ENCODE data around the gene REXO5.
A peak's percentile ranks its signal among the peaks of the same experiment; 100 is the strongest.

Gene REXO5

DNA sequence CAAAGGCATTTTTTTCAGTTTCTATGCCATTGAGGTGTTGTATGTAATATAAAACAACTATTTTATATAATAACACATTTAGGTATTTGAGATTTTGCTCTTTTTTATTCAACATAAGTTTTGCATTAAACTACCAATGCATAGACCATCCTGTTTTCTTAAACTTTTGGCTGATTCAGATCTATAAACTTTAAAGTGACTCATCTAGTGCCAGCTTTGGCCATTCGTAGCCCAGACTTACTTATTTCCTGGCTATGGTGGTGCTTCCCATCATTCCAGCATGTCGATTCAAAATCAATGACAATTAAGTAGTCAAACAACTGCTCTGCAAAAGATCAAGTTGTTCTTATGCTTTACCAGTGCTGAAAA, 3.2 kb upstream of the REXO5 start:
- TF ChIP-seq, protein P1, sequence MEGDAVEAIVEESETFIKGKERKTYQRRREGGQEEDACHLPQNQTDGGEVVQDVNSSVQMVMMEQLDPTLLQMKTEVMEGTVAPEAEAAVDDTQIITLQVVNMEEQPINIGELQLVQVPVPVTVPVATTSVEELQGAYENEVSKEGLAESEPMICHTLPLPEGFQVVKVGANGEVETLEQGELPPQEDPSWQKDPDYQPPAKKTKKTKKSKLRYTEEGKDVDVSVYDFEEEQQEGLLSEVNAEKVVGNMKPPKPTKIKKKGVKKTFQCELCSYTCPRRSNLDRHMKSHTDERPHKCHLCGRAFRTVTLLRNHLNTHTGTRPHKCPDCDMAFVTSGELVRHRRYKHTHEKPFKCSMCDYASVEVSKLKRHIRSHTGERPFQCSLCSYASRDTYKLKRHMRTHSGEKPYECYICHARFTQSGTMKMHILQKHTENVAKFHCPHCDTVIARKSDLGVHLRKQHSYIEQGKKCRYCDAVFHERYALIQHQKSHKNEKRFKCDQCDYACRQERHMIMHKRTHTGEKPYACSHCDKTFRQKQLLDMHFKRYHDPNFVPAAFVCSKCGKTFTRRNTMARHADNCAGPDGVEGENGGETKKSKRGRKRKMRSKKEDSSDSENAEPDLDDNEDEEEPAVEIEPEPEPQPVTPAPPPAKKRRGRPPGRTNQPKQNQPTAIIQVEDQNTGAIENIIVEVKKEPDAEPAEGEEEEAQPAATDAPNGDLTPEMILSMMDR (IDR thresholded peaks at IDR 0.05; ENCODE audit: low read depth, low read length): no peak
- H3K4me3 ChIP-seq (ENCODE audit: low read depth, low read length): no peak overlapping the region

DNA sequence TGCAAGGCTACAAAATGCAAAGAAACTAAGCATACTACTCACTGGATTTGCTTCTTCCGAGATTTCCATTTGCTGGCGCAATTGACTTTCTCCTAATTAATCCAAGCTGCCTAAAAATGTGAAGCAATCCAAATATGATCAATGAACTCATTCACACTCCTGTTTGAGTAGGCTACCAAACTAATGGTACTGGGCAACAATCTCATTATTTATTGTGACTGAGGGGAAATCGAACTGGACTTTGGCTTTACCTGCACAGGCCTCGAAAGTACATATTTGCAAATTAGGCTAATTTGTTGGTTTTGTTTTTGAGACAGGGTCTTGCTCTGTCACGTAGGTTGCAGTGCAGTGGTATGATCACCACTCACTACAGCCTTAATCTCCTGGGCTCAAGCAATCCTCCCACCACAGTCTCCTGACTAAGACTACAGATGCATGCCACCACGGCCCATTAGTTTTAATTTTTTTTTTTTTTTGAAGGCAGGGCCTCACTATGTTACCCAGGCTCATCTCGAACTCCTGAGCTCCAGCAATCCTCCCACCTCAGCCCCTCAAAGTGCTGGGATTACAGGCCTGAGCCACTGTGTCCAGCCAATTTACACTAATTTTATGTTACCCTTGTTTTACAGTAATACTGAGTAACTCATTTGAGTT, 2.6 kb upstream of the REXO5 start:
- TF ChIP-seq, protein P1 (IDR thresholded peaks at IDR 0.05; ENCODE audit: low read depth, low read length): no peak
- H3K4me3 ChIP-seq (ENCODE audit: low read depth, low read length): no peak overlapping the region

DNA sequence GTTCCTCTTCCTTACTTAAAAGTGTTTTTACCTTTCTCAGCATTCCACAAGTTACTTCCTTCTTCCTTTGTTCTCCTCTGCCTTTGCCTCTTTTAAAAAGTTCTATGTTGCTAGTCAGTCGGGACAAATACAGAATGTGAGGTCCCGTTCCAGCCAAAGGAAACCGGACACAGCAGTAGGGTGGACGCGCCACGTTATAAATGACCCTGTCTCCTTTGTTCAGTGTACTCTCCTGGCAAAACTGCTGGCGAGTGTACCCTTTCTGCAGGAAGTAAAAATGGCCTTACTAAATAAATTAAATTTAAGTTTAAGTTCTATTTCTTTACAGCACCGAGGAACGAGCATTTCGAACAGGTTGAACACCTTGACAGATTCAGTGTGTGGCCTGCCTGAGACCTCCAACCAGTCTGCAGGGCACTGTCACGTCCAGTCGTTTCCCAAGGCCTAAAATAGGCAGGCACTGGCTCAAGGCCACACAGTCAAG, 601 bp upstream of the REXO5 start:
- H3K4me3 ChIP-seq (ENCODE audit: low read depth, low read length): peak overlapping the region; percentile 86

DNA sequence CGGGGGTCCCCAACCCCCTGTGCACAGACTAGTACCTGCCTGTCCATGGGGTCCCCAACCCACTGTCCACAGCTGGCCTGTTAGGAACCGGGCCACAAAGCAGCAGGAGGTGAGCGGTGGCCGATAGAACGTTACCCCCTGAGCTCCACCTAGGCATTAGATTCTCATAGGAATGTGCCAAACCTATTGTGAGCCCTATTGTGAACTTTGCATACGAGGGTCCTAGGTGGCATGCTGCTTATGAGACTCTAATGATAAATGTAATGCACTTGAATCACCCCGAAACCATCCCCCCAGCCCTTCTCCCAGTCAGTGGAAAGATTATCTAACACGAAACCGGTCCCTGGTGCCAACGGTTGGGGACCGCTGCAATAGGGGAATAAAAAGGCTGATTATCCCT, 1.5 kb downstream of the REXO5 start:
- H3K4me3 ChIP-seq (ENCODE audit: low read depth, low read length): peak overlapping the region; percentile 86; the same call in 1 of the 2 replicates
- TF ChIP-seq, protein P1 (IDR thresholded peaks at IDR 0.05; ENCODE audit: low read depth, low read length): no peak

DNA sequence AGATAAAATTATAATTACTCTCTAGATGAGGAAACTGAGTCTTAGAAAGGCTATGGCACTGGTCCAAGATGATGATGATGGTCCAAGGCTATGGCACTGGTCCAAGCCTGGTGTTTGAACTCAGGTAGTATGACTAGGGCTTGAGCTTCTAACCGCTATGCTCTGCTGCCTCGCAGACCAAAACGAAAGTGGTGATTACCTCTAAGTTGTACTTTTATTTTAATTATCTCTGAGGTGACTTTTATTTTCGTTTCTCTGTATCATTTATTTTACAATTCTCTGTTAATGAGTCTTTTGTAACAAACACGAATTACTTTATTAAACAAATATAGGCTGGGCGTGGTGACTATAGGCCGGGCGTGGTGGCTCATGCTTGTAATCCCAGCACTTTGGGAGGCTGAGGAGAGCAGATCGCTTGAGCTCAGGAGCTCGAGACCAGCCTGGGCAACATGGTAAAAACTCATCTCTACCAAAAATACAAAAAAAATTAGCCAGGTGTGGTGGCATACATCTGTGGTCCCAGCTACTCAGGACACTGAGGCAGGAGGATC, 5.6 kb downstream of the REXO5 start:
- TF ChIP-seq, protein P1 (IDR thresholded peaks at IDR 0.05; ENCODE audit: low read depth, low read length): no peak

DNA sequence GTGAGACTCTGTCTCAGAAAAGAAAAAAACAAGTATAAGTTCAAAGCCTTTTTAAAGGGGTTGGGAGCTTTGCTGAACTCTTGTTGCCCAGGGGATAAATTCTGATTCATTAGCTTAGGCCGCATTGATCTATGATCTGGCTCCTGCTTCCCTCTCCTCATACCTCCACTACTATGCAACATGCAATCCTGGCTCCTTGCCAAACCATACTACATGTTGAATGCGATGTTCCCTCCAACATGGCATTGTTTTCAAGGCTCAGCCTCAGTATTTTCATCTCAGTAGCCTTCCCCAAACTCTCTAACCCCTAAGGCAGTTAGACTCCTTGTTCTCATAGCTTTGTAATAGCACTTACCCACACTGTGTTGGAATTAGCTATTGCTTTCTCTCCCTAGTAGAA, 6.2 kb downstream of the REXO5 start:
- TF ChIP-seq, protein P1 (IDR thresholded peaks at IDR 0.05; ENCODE audit: low read depth, low read length): no peak
- H3K4me3 ChIP-seq (ENCODE audit: low read depth, low read length): no peak overlapping the region

More for the DNA sequence above, 5.6 kb downstream of the REXO5 start:
- no peak overlapping the region for H3K4me3 ChIP-seq (ENCODE audit: low read depth, low read length)

DNA sequence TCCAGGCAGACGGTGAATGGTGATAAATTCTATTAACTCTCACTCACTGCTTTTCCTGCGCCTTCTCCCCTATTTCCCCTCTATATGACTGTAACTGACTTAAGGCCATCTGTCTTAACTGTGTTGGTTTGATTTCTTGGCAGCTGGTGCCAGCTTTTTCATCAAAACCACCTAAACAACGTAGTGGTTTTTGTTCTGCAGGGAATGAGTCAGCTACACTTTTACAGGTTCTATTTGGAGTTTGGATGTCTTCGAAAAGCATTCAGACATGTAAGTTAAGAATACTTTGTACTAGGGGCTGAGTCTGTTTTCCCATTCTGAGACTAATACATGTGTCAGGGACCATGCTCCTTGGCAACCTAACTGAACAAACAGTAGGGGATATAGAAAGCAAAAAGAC, 8.5 kb downstream of the REXO5 start:
- TF ChIP-seq, protein P1 (IDR thresholded peaks at IDR 0.05; ENCODE audit: low read depth, low read length): no peak
- no peak overlapping the region for H3K4me3 ChIP-seq (ENCODE audit: low read depth, low read length)

Measured in WI38 (cell line).